Stomach (tissue), 9 donors: Measurements from ENCODE around the gene STIL. TPM values are rescaled to one million over a fixed set of nuclear protein-coding genes. Genes with fewer than 3 reads are reported as not detected.

Experiments
- DNase-seq, 2 donors: peaks; one replicate each; pipeline versions ENCODE4 v3.0.0 to v3.0.0-alpha.2; 2013 to 2019
- H3K27ac ChIP-seq, 5 donors: fragments of 200-600 bp in 4 of 5; sonication (generic) in 4 of 5; one replicate each; pipeline ENCODE4 v1.5.1; 2013 to 2019; ENCODE audit warnings: mild to moderate bottlenecking in 1 of 5, moderate library complexity in 1 of 5
- H3K27me3 ChIP-seq, 3 donors: fragments of 200-600 bp; sonication (generic); one replicate each; pipeline ENCODE4 v1.5.1; 2017 to 2019; ENCODE audit warnings: mixed run types in 1 of 3
- H3K36me3 ChIP-seq, 4 donors: fragments of 200-600 bp; sonication (generic); 1 replicate in 3 of 4; 2 replicates in 1 of 4; pipeline ENCODE4 v1.5.1; 2016 to 2019
- H3K4me1 ChIP-seq, 4 donors: fragments of 200-600 bp; sonication (generic); one replicate each; pipeline ENCODE4 v1.5.1; 2016 to 2019
- H3K4me3 ChIP-seq, 4 donors: fragments of 200-600 bp; sonication (generic) in 3 of 4; one replicate each; pipeline ENCODE4 v1.5.1; 2016 to 2019; ENCODE audit warnings: mild to moderate bottlenecking in 1 of 4
- H3K9me3 ChIP-seq, 4 donors: fragments of 200-600 bp; sonication (generic); one replicate each; pipeline ENCODE4 v1.5.1; 2016 to 2019
- EP300 ChIP-seq: sonication (generic); formaldehyde crosslinking; IDR thresholded peaks from one replicate; pipeline ENCODE4 v1.6.1; 2017; ENCODE audit warnings: antibody characterized with exemption
- POLR2A ChIP-seq, 4 donors: fragments of 450-650 bp; IDR thresholded peaks; one replicate each; pipeline ENCODE4 v1.6.1; 2016; ENCODE audit warnings: antibody characterized with exemption in 4 of 4, control low read depth in 2 of 4, mild to moderate bottlenecking in 1 of 4, moderate library complexity in 1 of 4
- POLR2AphosphoS5 ChIP-seq, 3 donors: sonication (generic); formaldehyde crosslinking; IDR thresholded peaks; one replicate each; pipeline ENCODE4 v1.6.1; 2016; ENCODE audit warnings: antibody characterized with exemption in 3 of 3
- WGBS, 5 donors: extraction: QIAGEN DNeasy Blood & Tissue Kit in 3 of 5; methylation state at CpG; one replicate each; pipeline versions ENCODE4 v1.1.5 to v1.1.7; 2013 to 2018; 5-methylcytosine and 5-hydroxymethylcytosine counted together
- intact Hi-C: fragments of 100-400 bp; cut with DNase I; formaldehyde crosslinking; loops from one replicate; pipeline ENCODE4 v1.15.1; 2023; ENCODE audit warnings: low total_unique reads
- polyA plus RNA-seq, 3 donors: library from polyadenylated mRNA; stranded (reverse); fragments of 200-250 nt; gene quantifications; one replicate each; pipeline ENCODE4 v1.2.3, GENCODE V29; 2013
- total RNA-seq, 5 donors: library from RNA; depleted of rRNA; stranded (reverse); fragments of >200 nt; gene quantifications; one replicate each; pipeline versions ENCODE4 v1.1.0 to v1.2.3, GENCODE V29; 2014 to 2016
- TF ChIP-seq, protein P1 (sequence below), 7 experiments: fragments of 450-650 bp in 4 of 7; fragments of 200-600 bp in 3 of 7; sonication (generic) in 3 of 7; IDR thresholded peaks; one replicate each; pipeline ENCODE4 v1.5.1; 2016 to 2019; ENCODE audit warnings: antibody characterized with exemption in 7 of 7, control low read depth in 2 of 7, mild to moderate bottlenecking in 1 of 7
- donor health status: healthy with polysubstance abuse.
- donor health status: Bipolar disorder and iron deficiency.
- donor health status: healthy.

Gene STIL
- total and polyA plus RNA-seq, 8 donors, result 0.61 to 44.9 (median 3.4) TPM

DNA sequence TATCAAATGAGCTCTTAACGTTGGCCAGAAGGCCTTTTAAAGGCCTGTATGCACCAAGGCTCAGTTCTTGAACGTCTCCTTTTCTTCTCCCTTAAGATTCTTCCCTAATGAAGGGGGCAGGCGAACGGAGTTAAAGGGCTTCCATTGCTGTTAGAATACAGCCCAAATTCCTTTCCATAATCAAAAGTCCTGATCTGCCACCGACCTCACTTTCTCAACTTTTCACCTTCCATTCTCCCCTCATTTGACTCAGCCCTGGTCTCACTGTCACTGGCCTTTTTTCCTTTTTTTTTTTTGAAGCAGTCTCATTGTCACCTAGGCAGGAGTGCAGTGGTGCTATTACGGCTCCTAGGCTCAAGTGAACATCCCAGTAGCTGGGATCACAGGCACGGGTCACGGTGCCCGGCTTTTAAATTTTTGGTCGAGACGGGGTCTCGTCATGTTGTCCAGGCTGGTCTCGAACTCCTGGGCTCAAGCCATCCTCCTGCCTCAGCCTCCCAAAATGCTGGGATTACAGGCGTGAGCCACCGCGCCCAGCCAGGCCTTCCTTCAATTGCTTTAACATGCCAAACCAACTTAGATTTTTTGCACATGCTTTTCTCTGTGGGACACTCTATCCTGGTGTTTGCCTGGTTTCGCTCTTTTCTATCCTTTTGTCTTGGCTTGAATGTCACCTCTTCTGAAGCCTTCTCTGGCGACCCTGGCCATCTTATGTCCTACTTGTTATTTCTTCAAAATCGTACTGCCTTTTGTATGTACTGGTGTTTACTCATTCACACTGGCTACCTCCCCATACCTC lies 19.0 kb upstream of the STIL start:
- DNase-seq, result no peak
- H3K36me3 ChIP-seq, result no peaks in the 10 kb centered on the region
- H3K4me3 ChIP-seq, result peak overlapping the region; percentile 66 to 98 (median 91)
- peaks cover 21 to 49% (median 43%) of the 10 kb centered on the region in 4 donors for H3K4me1 ChIP-seq
- H3K27ac ChIP-seq, result peak overlapping the region; percentile 97 to 100 (median 99)
- no peaks in the 10 kb centered on the region for H3K27me3 ChIP-seq
- WGBS, 5 donors, result 33 to 54% (median 38%) methylated on average over 19 of the region's 19 CpGs
- no peaks in the 10 kb centered on the region for H3K9me3 ChIP-seq
- no peak for TF ChIP-seq POLR2A (IDR thresholded peaks at IDR 0.05)
- TF ChIP-seq POLR2AphosphoS5 (IDR thresholded peaks at IDR 0.05), result no peak
- intact Hi-C loops, result no loop called here

DNA sequence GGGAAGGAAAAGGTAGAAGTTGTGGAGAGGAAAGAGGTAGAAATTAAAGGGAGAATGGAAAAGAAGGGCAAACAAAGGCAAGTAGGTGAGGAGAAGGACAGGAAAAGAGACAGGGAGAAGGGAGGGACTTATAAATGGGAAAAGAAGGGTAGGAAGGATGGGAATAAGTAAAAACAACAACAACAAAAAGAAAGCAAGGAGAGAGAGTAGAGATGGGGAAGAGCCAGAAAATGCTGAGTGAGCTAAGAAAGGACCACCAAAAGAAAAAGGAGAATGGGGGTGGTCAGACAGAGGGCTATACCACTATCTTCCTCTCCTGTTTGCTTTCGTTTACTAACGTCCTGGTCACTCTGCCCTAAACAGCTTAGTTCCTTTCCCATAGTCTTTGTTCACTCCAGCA lies 17.9 kb upstream of the STIL start:
- TF ChIP-seq, protein P1, sequence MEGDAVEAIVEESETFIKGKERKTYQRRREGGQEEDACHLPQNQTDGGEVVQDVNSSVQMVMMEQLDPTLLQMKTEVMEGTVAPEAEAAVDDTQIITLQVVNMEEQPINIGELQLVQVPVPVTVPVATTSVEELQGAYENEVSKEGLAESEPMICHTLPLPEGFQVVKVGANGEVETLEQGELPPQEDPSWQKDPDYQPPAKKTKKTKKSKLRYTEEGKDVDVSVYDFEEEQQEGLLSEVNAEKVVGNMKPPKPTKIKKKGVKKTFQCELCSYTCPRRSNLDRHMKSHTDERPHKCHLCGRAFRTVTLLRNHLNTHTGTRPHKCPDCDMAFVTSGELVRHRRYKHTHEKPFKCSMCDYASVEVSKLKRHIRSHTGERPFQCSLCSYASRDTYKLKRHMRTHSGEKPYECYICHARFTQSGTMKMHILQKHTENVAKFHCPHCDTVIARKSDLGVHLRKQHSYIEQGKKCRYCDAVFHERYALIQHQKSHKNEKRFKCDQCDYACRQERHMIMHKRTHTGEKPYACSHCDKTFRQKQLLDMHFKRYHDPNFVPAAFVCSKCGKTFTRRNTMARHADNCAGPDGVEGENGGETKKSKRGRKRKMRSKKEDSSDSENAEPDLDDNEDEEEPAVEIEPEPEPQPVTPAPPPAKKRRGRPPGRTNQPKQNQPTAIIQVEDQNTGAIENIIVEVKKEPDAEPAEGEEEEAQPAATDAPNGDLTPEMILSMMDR (IDR thresholded peaks at IDR 0.05), result no peak
- TF ChIP-seq POLR2AphosphoS5 (IDR thresholded peaks at IDR 0.05) (no peak), POLR2A (IDR thresholded peaks at IDR 0.05) (no peak), EP300 (no peak)
- 58 to 88% (median 85%) methylated on average over 2 of the region's 2 CpGs for WGBS, 5 donors
- Histone ChIP-seq H3K36me3 (no peaks in the 10 kb centered on the region), H3K4me3 (no peak overlapping the region), H3K9me3 (no peaks in the 10 kb centered on the region), H3K27ac (peak overlapping the region in 1 of 5 donors; percentile 15), H3K4me1 (peaks cover 21 to 38% (median 36%) of the 10 kb centered on the region in 4 donors), H3K27me3 (no peaks in the 10 kb centered on the region)
- intact Hi-C loops, result no loop called here
- no peak for DNase-seq

DNA sequence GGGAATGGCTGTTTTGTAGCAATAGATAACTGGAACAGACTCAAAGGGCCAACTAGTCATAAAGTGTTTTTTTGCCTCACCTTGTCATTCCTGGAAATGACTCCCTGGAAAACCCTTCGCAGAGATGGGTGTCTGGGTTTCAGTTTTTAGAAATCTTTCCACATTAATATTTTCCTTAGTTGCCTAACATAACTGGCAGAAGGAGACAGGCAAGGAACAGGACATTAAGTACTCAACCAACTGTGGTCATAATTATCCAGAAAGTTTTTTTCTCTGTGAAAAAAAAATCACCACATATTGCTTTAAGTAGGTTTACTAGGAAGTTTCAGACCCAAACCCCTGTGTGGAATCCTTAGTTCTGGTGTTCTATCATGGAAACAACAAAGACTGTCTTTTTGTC lies 16.3 kb upstream of the STIL start:
- DNase-seq, result no peak
- H3K27me3 ChIP-seq, result no peaks in the 10 kb centered on the region
- H3K4me3 ChIP-seq, result no peak overlapping the region
- no peaks in the 10 kb centered on the region for H3K9me3 ChIP-seq
- TF ChIP-seq POLR2A (IDR thresholded peaks at IDR 0.05), result no peak
- no peak for TF ChIP-seq EP300
- TF ChIP-seq, protein P1 (IDR thresholded peaks at IDR 0.05), result no peak
- TF ChIP-seq POLR2AphosphoS5 (IDR thresholded peaks at IDR 0.05), result no peak
- H3K27ac ChIP-seq, result no peak overlapping the region
- WGBS, 5 donors, result 85 to 97% (median 90%) methylated on average over 1 of the region's 1 CpG
- peaks cover 12 to 21% (median 20%) of the 10 kb centered on the region in 4 donors for H3K4me1 ChIP-seq
- H3K36me3 ChIP-seq, result no peaks in the 10 kb centered on the region
- intact Hi-C loops, result no loop called here

DNA sequence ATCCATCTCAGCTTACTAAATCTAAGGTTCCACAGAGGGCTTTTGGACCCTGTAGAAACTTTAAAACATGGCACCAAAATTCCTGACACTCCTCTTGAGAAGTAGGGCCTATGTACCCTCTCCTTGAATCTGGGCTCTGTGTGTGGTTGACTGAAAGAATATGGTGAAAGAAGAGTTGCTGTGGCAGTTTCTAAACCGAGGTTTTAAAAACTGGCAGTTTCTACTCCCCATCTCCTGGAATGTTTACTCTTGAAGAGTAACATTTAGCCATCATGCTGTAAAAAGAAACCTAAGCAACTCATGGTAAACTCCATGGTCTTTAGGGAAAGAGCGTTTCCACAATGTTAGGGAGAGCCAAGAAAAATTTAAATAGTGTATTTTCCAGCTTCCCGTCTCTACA lies 15.0 kb upstream of the STIL start:
- 88 to 95% (median 92%) methylated on average over 3 of the region's 3 CpGs for WGBS, 5 donors
- Histone ChIP-seq H3K36me3 (no peaks in the 10 kb centered on the region), H3K27me3 (no peaks in the 10 kb centered on the region), H3K27ac (no peak overlapping the region), H3K4me1 (peaks cover 8 to 15% (median 13%) of the 10 kb centered on the region in 4 donors), H3K4me3 (no peak overlapping the region), H3K9me3 (no peaks in the 10 kb centered on the region)
- intact Hi-C loops, result no loop called here
- TF ChIP-seq POLR2AphosphoS5 (IDR thresholded peaks at IDR 0.05) (no peak), POLR2A (IDR thresholded peaks at IDR 0.05) (no peak), EP300 (no peak)
- TF ChIP-seq, protein P1 (IDR thresholded peaks at IDR 0.05), result no peak
- DNase-seq, result no peak

DNA sequence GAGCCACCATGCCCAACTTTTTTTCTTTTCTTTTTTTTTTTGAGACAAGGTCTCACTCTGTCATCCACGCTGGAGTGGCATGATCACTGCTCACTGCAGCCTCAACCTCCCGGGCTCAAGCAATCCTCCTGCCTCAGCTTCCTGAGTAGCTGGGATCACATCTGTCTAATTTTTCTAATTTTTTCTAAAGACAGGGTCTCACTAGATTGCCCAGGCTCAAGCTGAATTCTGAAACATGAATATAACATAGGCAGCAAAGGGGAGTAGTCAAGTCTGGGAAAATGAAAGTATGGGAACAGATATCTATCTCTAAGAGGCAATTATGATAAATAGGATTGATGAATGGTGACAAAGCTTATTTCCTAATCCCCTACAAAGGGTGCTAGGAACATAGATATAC lies 12.3 kb upstream of the STIL start:
- Histone ChIP-seq H3K9me3 (no peaks in the 10 kb centered on the region), H3K27me3 (no peaks in the 10 kb centered on the region), H3K27ac (peak overlapping the region in 3 of 5 donors; percentile 54 to 85 (median 84)), H3K4me3 (no peak overlapping the region), H3K4me1 (peaks cover 0 to 10% (median 2%) of the 10 kb centered on the region in 4 donors), H3K36me3 (no peaks in the 10 kb centered on the region)
- intact Hi-C loops, result no loop called here
- no peak for DNase-seq
- 75 to 98% (median 96%) methylated on average over 2 of the region's 2 CpGs for WGBS, 5 donors
- TF ChIP-seq EP300, result no peak
- TF ChIP-seq POLR2AphosphoS5 (IDR thresholded peaks at IDR 0.05), result no peak
- TF ChIP-seq POLR2A (IDR thresholded peaks at IDR 0.05), result no peak
- TF ChIP-seq, protein P1 (IDR thresholded peaks at IDR 0.05), result no peak
